ELF-1 (cell line): ENCODE data around the gene ANO10.
"Not testable (repeated sequence)": the region's sequence is repeated elsewhere in the genome, so short reads cannot be mapped to it uniquely, and the experiment has no call there.

Experiments used
- DNase-seq: peaks from one replicate; pipeline ENCODE4 v3.0.0-alpha.2; 2016; ENCODE audit warnings: low read depth, low spot score

ANO10 gene

GRCh38 chr3:43373560-43373928 lies 248.3 kb downstream of the ANO10 start:
- DNase-seq, result no peak

- DNase-seq, result peak; percentile 32
Measured at GRCh38 chr3:43372809-43373559, 248.8 kb downstream of the ANO10 start.

GRCh38 chr3:43372007-43372740 lies 249.6 kb downstream of the ANO10 start:
- DNase-seq, result no peak

GRCh38 chr3:43371494-43371893 lies 250.3 kb downstream of the ANO10 start:
- DNase-seq, result no peak

GRCh38 chr3:43370293-43370980 lies 251.4 kb downstream of the ANO10 start:
- DNase-seq, result no peak

GRCh38 chr3:43369404-43370292 lies 252.2 kb downstream of the ANO10 start:
- DNase-seq, result peak; percentile 53

- DNase-seq, result no peak
Measured at GRCh38 chr3:43366885-43367284, 254.9 kb downstream of the ANO10 start.

- DNase-seq, result no peak
Measured at GRCh38 chr3:43366481-43366880, 255.3 kb downstream of the ANO10 start.

GRCh38 chr3:43365601-43366305 lies 256.1 kb downstream of the ANO10 start:
- no peak for DNase-seq

- no peak for DNase-seq
Measured at GRCh38 chr3:43364926-43365325, 256.9 kb downstream of the ANO10 start.

- DNase-seq, result no peak
Measured at GRCh38 chr3:43364494-43364893, 257.3 kb downstream of the ANO10 start.

GRCh38 chr3:43363621-43364266 lies 258.1 kb downstream of the ANO10 start:
- DNase-seq, result no peak

GRCh38 chr3:43362961-43363360 lies 258.9 kb downstream of the ANO10 start:
- no peak for DNase-seq

- DNase-seq, result no peak
Measured at GRCh38 chr3:43362183-43362582, 259.6 kb downstream of the ANO10 start.

- DNase-seq, result no peak
Measured at GRCh38 chr3:43361077-43361476, 260.7 kb downstream of the ANO10 start.

GRCh38 chr3:43356033-43356432 lies 265.8 kb downstream of the ANO10 start:
- DNase-seq, result not testable (repeated sequence)

- no peak for DNase-seq
Measured at GRCh38 chr3:43353923-43354670, 267.7 kb downstream of the ANO10 start.

- DNase-seq, result no peak
Measured at GRCh38 chr3:43353393-43353792, 268.4 kb downstream of the ANO10 start.

GRCh38 chr3:43349716-43350115 lies 272.1 kb downstream of the ANO10 start:
- no peak for DNase-seq
